ENCODE data around the gene TBC1D5.

The TBC1D5 gene

DNA sequence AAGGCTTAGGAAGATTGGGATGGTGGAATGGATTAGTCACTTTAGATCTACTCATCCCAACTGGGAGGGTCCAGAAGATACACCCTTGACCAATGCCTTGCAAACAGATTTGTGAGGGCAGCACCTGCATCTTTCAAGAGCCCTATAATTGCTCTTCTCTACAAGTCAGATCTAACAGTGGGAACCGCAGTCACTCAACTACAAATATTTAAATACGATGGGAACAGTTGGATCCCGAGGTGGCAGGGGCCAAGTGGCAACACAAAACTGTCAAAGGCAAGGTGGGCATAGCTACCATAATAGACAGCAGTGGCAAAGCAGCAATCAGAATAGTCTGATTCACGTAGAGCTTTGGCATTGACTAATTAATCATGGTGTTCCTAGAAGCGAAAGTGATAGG is 152.0 kb downstream of the TBC1D5 start:
- ATAC-seq = no peak
- TF ChIP-seq OSR1 (CRISPR knock-in tag; IDR thresholded peaks at IDR 0.05) = no peak
- no peak for TF ChIP-seq SNAI2 (CRISPR knock-in tag; IDR thresholded peaks at IDR 0.05)
- TF ChIP-seq, protein P1, sequence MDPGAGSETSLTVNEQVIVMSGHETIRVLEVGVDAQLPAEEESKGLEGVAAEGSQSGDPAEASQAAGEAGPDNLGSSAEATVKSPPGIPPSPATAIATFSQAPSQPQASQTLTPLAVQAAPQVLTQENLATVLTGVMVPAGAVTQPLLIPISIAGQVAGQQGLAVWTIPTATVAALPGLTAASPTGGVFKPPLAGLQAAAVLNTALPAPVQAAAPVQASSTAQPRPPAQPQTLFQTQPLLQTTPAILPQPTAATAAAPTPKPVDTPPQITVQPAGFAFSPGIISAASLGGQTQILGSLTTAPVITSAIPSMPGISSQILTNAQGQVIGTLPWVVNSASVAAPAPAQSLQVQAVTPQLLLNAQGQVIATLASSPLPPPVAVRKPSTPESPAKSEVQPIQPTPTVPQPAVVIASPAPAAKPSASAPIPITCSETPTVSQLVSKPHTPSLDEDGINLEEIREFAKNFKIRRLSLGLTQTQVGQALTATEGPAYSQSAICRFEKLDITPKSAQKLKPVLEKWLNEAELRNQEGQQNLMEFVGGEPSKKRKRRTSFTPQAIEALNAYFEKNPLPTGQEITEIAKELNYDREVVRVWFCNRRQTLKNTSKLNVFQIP (CRISPR knock-in tag; IDR thresholded peaks at IDR 0.05; ENCODE audit: borderline replicate concordance, low read depth) = no peak
- TF ChIP-seq ISL1 (CRISPR knock-in tag; IDR thresholded peaks at IDR 0.05) = no peak
- TF ChIP-seq ZNF565 (CRISPR knock-in tag; conservative IDR thresholded peaks at IDR 0.05; ENCODE audit: low read depth) = no peak
- no peak for TF ChIP-seq ARNTL (CRISPR knock-in tag; IDR thresholded peaks at IDR 0.05; ENCODE audit: borderline replicate concordance, low read depth)
- TF ChIP-seq, protein P2, sequence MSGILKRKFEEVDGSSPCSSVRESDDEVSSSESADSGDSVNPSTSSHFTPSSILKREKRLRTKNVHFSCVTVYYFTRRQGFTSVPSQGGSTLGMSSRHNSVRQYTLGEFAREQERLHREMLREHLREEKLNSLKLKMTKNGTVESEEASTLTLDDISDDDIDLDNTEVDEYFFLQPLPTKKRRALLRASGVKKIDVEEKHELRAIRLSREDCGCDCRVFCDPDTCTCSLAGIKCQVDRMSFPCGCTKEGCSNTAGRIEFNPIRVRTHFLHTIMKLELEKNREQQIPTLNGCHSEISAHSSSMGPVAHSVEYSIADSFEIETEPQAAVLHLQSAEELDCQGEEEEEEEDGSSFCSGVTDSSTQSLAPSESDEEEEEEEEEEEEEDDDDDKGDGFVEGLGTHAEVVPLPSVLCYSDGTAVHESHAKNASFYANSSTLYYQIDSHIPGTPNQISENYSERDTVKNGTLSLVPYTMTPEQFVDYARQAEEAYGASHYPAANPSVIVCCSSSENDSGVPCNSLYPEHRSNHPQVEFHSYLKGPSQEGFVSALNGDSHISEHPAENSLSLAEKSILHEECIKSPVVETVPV (CRISPR knock-in tag; IDR thresholded peaks at IDR 0.05) = no peak
- TF ChIP-seq ZNF70 (CRISPR knock-in tag; IDR thresholded peaks at IDR 0.05) = no peak
- TF ChIP-seq, protein P3, sequence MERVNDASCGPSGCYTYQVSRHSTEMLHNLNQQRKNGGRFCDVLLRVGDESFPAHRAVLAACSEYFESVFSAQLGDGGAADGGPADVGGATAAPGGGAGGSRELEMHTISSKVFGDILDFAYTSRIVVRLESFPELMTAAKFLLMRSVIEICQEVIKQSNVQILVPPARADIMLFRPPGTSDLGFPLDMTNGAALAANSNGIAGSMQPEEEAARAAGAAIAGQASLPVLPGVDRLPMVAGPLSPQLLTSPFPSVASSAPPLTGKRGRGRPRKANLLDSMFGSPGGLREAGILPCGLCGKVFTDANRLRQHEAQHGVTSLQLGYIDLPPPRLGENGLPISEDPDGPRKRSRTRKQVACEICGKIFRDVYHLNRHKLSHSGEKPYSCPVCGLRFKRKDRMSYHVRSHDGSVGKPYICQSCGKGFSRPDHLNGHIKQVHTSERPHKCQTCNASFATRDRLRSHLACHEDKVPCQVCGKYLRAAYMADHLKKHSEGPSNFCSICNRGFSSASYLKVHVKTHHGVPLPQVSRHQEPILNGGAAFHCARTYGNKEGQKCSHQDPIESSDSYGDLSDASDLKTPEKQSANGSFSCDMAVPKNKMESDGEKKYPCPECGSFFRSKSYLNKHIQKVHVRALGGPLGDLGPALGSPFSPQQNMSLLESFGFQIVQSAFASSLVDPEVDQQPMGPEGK (CRISPR knock-in tag; IDR thresholded peaks at IDR 0.05; ENCODE audit: borderline replicate concordance) = no peak

DNA sequence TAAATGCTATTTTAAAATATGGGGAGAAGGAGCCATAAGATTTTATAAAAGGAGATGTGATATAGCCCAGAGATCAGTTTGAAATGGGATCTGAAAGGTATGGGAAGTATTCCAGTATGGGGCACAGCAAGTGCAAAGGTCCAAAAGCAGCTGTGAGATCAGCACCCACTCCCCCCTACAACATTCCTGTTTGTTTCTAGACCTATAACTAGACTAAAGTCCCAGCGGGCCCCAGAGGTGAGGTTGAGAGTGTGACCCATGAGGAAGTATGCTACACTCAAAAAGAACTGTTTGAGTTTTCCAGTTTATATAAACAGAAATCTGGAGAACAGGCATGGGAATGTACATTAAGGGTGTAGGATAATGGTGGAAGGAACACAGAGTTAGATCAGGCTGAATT is 152.5 kb downstream of the TBC1D5 start:
- no peak for ATAC-seq
- TF ChIP-seq BACH2 (CRISPR knock-in tag; IDR thresholded peaks at IDR 0.05; ENCODE audit: borderline replicate concordance) = no peak
- TF ChIP-seq, protein P1 (CRISPR knock-in tag; IDR thresholded peaks at IDR 0.05; ENCODE audit: borderline replicate concordance, low read depth) = no peak

DNA sequence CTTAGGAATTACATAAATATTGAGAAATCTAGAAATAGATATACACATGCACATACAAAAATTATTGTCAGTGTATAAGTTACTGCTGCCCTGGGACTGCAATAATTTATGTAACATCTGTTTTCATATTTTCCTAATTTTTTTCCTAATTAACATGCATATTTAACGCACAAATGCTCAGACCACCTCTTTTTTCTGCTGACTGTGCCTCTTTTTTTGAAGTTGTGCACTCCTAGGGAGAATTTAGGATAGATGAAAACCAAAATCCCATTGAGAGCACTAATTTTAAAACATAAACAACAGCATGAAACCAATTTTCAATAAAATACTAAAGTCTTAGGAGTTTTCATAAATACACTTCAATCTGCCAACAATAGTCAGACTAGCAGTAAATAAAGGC is 154.0 kb downstream of the TBC1D5 start:
- ATAC-seq = no peak
- TF ChIP-seq SNAI2 (CRISPR knock-in tag; IDR thresholded peaks at IDR 0.05) (no peak), OSR1 (CRISPR knock-in tag; IDR thresholded peaks at IDR 0.05) (no peak), PPARA (CRISPR knock-in tag; IDR thresholded peaks at IDR 0.05; ENCODE audit: borderline replicate concordance) (no peak), GLIS3 (CRISPR knock-in tag; IDR thresholded peaks at IDR 0.05) (no peak), ARNTL (CRISPR knock-in tag; IDR thresholded peaks at IDR 0.05; ENCODE audit: borderline replicate concordance, low read depth) (no peak)
- TF ChIP-seq, protein P2 (CRISPR knock-in tag; IDR thresholded peaks at IDR 0.05) = no peak
- TF ChIP-seq, protein P4, sequence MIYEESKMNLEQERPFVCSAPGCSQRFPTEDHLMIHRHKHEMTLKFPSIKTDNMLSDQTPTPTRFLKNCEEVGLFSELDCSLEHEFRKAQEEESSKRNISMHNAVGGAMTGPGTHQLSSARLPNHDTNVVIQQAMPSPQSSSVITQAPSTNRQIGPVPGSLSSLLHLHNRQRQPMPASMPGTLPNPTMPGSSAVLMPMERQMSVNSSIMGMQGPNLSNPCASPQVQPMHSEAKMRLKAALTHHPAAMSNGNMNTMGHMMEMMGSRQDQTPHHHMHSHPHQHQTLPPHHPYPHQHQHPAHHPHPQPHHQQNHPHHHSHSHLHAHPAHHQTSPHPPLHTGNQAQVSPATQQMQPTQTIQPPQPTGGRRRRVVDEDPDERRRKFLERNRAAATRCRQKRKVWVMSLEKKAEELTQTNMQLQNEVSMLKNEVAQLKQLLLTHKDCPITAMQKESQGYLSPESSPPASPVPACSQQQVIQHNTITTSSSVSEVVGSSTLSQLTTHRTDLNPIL (CRISPR knock-in tag; IDR thresholded peaks at IDR 0.05; ENCODE audit: low read depth) = no peak
- TF ChIP-seq, protein P1 (CRISPR knock-in tag; IDR thresholded peaks at IDR 0.05; ENCODE audit: borderline replicate concordance, low read depth) = no peak

Measured in SK-N-SH treated with all-trans-retinoic acid at 6 μM for 48 hours (cell line).